NB4 (cell line): ENCODE data around the gene INTS11.

ENCODE experiments used
- DNase-seq: peaks from one replicate; pipeline ENCODE4 v3.0.0; 2010; ENCODE audit warnings: low read depth
- H3K4me3 ChIP-seq: one replicate; pipeline ENCODE4 v1.5.1; 2011; ENCODE audit warnings: mild to moderate bottlenecking, low read depth, low read length, moderate library complexity
- CTCF ChIP-seq: IDR thresholded peaks from one replicate; pipeline ENCODE4 v1.5.1; 2012; ENCODE audit warnings: low read depth, low read length
- MAX ChIP-seq: IDR thresholded peaks from 2 replicates; pipeline ENCODE4 v1.6.1; 2011; ENCODE audit warnings: low read depth, low read length
- MYC ChIP-seq: IDR thresholded peaks from 2 replicates; pipeline ENCODE4 v1.6.1; 2011; ENCODE audit warnings: low read depth, low read length
- POLR2A ChIP-seq: IDR thresholded peaks from 2 replicates; pipeline ENCODE4 v1.6.1; 2011; ENCODE audit warnings: mild to moderate bottlenecking; ENCODE audit not compliant: insufficient read length; ENCODE audit errors: extremely low read depth

The INTS11 gene

GRCh38 chr1:1306661-1307260 is 17.7 kb downstream of the INTS11 start:
- TF ChIP-seq MAX (no peak), MYC (no peak), POLR2A (no peak), CTCF (no peak)
- no peak for DNase-seq
- peak overlapping the region; percentile 58 for H3K4me3 ChIP-seq

GRCh38 chr1:1306070-1306660 is 18.3 kb downstream of the INTS11 start:
- DNase-seq: peak; percentile 66
- TF ChIP-seq MAX (no peak), MYC (no peak), CTCF (peak; percentile 10), POLR2A (no peak)
- peak overlapping the region; percentile 58 for H3K4me3 ChIP-seq

- H3K4me3 ChIP-seq: peak overlapping the region; percentile 58
- TF ChIP-seq MYC: no peak
- TF ChIP-seq POLR2A: no peak
- TF ChIP-seq MAX: no peak
- peak; percentile 24 for TF ChIP-seq CTCF
- peak; percentile 89 for DNase-seq
Measured at GRCh38 chr1:1305300-1306069, 19.0 kb downstream of the INTS11 start.

GRCh38 chr1:1304331-1305299 is 19.8 kb downstream of the INTS11 start:
- peak overlapping the region; percentile 32 for H3K4me3 ChIP-seq
- TF ChIP-seq POLR2A (no peak), MAX (no peak), CTCF (no peak), MYC (no peak)
- peak; percentile 37 for DNase-seq

GRCh38 chr1:1303736-1304135 is 20.7 kb downstream of the INTS11 start:
- no peak overlapping the region for H3K4me3 ChIP-seq
- TF ChIP-seq MAX (no peak), CTCF (no peak), MYC (no peak), POLR2A (no peak)

More at GRCh38 chr1:1303736-1304135, 20.7 kb downstream of the INTS11 start:
- DNase-seq: no peak
